Inferior parietal cortex (tissue), 1 donor: ENCODE measurements around the gene PTPN9.
"Not testable (repeated sequence)": the region's sequence is repeated elsewhere in the genome, so short reads cannot be mapped to it uniquely, and the experiment has no call there.

Experiments used
- DNase-seq: peaks from one replicate; pipeline ENCODE4 v3.0.0-alpha.2; 2016; ENCODE audit errors: extremely low spot score

Gene PTPN9

GRCh38 chr15:75453703-75454470, 125.2 kb downstream of the PTPN9 start:
- peak; percentile 100 for DNase-seq

GRCh38 chr15:75452865-75453702, 126.0 kb downstream of the PTPN9 start:
- DNase-seq, result no peak

- DNase-seq, result peak; percentile 81
These were observed 126.7 kb downstream of the PTPN9 start for GRCh38 chr15:75452364-75452864.

- DNase-seq, result peak; percentile 99
These were observed 127.3 kb downstream of the PTPN9 start, which contains the start of gene SIN3A for GRCh38 chr15:75451674-75452363. SIN3A (minus strand) TSS chr15:75451690; CDS start chr15:75430375, 21,315 bp downstream.

GRCh38 chr15:75451202-75451673, 127.9 kb downstream of the PTPN9 start:
- no peak for DNase-seq

- peak; percentile 75 for DNase-seq
These were observed 128.6 kb downstream of the PTPN9 start for GRCh38 chr15:75450307-75451201.

- DNase-seq, result no peak
These were observed 129.4 kb downstream of the PTPN9 start for GRCh38 chr15:75449585-75450306.

GRCh38 chr15:75448171-75448570, 130.9 kb downstream of the PTPN9 start:
- not testable (repeated sequence) for DNase-seq

GRCh38 chr15:75446151-75446550, 133.0 kb downstream of the PTPN9 start:
- DNase-seq, result no peak

GRCh38 chr15:75445324-75445723, 133.8 kb downstream of the PTPN9 start:
- DNase-seq, result not testable (repeated sequence)

GRCh38 chr15:75443972-75444453, 135.1 kb downstream of the PTPN9 start:
- DNase-seq, result not testable (repeated sequence)

GRCh38 chr15:75437721-75438120, 141.4 kb downstream of the PTPN9 start:
- no peak for DNase-seq

GRCh38 chr15:75436881-75437280, 142.2 kb downstream of the PTPN9 start:
- DNase-seq, result no peak

- DNase-seq, result no peak
These were observed 147.4 kb downstream of the PTPN9 start for GRCh38 chr15:75431682-75432081.

GRCh38 chr15:75431270-75431669, 147.8 kb downstream of the PTPN9 start:
- no peak for DNase-seq

- no peak for DNase-seq
These were observed 148.9 kb downstream of the PTPN9 start for GRCh38 chr15:75430259-75430658.

- no peak for DNase-seq
These were observed 151.0 kb downstream of the PTPN9 start for GRCh38 chr15:75428152-75428551.

- no peak for DNase-seq
These were observed 153.1 kb downstream of the PTPN9 start for GRCh38 chr15:75425966-75426500.

GRCh38 chr15:75422554-75422953, 156.6 kb downstream of the PTPN9 start:
- no peak for DNase-seq

GRCh38 chr15:75420698-75421097, 158.4 kb downstream of the PTPN9 start:
- DNase-seq, result no peak
